Naive thymus-derived CD4-positive, alpha-beta T cell (primary cell): ENCODE data around the gene EIF2AK2. TPM values are rescaled to one million over a fixed set of nuclear protein-coding genes. Genes with fewer than 3 reads are reported as not detected.
A peak's percentile ranks its signal among the peaks of the same experiment; 100 is the strongest.

Experiments used
- ATAC-seq: fragments of 150-1000 bp; cut with Tn5 transposase; 2 replicates; pipeline ENCODE4 v1.10.0; 2021; ENCODE audit warnings: mild to moderate bottlenecking, moderate library complexity
- CTCF ChIA-PET: fragments of 350-600 bp; sonication (Branson Sonifier 250); formaldehyde crosslinking; loops from one replicate; lab custom pipeline; 2021; ENCODE audit warnings: antibody characterized with exemption; lab: Charles Lee
- POLR2A ChIA-PET: fragments of 350-600 bp; sonication (Branson Sonifier 250); formaldehyde crosslinking; loops from one replicate; lab custom pipeline; 2021; ENCODE audit warnings: antibody characterized with exemption, inconsistent platforms; lab: Charles Lee
- DNase-seq, 9 donors: peaks; one replicate each; pipeline versions ENCODE4 v3.0.0 to v3.0.0-alpha.2; 2020 to 2022; ENCODE audit warnings: mixed read lengths in 1 of 9
- H3K27ac ChIP-seq: one replicate; pipeline ENCODE4 v1.7.0; 2013; ENCODE audit warnings: mild to moderate bottlenecking, low read depth, low read length, moderate library complexity
- H3K27me3 ChIP-seq, 2 donors: one replicate each; pipeline ENCODE4 v1.7.0; 2013; ENCODE audit warnings: low read length in 2 of 2, mild to moderate bottlenecking in 2 of 2, moderate library complexity in 2 of 2; ENCODE audit not compliant: control insufficient read depth in 2 of 2, insufficient read depth in 2 of 2
- H3K36me3 ChIP-seq, 3 experiments: 1 replicate in 2 of 3; 2 replicates in 1 of 3; pipeline ENCODE4 v1.7.0; 2013; ENCODE audit warnings: low read length in 3 of 3, mild to moderate bottlenecking in 3 of 3, moderate library complexity in 1 of 3; ENCODE audit not compliant: insufficient read depth in 3 of 3, control insufficient read depth in 2 of 3
- H3K4me1 ChIP-seq, 2 donors: one replicate each; pipeline ENCODE4 v1.7.0; 2013; ENCODE audit warnings: low read length in 2 of 2, mild to moderate bottlenecking in 2 of 2, moderate library complexity in 1 of 2; ENCODE audit not compliant: control insufficient read depth in 2 of 2, insufficient read depth in 2 of 2
- H3K4me3 ChIP-seq: 2 replicates; pipeline ENCODE4 v1.7.0; 2013; ENCODE audit warnings: mild to moderate bottlenecking, low read length
- H3K9me3 ChIP-seq, 3 experiments: 1 replicate in 2 of 3; 2 replicates in 1 of 3; pipeline ENCODE4 v1.7.0; 2013; ENCODE audit warnings: low read length in 3 of 3; ENCODE audit not compliant: control insufficient read depth in 2 of 3
- H3K27ac Mint-ChIP-seq, 9 donors: one replicate each; pipeline ENCODE4 v1.8.0; 2020 to 2022; ENCODE audit warnings: mixed read lengths in 9 of 9, mild to moderate bottlenecking in 8 of 9, moderate library complexity in 5 of 9, inconsistent platforms in 2 of 9
- H3K27me3 Mint-ChIP-seq, 5 donors: one replicate each; pipeline ENCODE4 v1.8.0; 2021 to 2022; ENCODE audit warnings: mixed read lengths in 5 of 5, mild to moderate bottlenecking in 1 of 5
- H3K36me3 Mint-ChIP-seq, 5 donors: one replicate each; pipeline ENCODE4 v1.8.0; 2020 to 2022; ENCODE audit warnings: mixed read lengths in 5 of 5, mild to moderate bottlenecking in 3 of 5, inconsistent platforms in 1 of 5
- H3K4me1 Mint-ChIP-seq, 7 donors: one replicate each; pipeline ENCODE4 v1.8.0; 2020 to 2022; ENCODE audit warnings: mixed read lengths in 7 of 7, mild to moderate bottlenecking in 3 of 7, inconsistent platforms in 1 of 7
- H3K4me3 Mint-ChIP-seq, 10 donors: one replicate each; pipeline ENCODE4 v1.8.0; 2020 to 2022; ENCODE audit warnings: mild to moderate bottlenecking in 10 of 10, mixed read lengths in 10 of 10, moderate library complexity in 6 of 10, inconsistent platforms in 2 of 10
- H3K9me3 Mint-ChIP-seq, 11 donors: one replicate each; pipeline ENCODE4 v1.8.0; 2020 to 2022; ENCODE audit warnings: mixed read lengths in 11 of 11, mild to moderate bottlenecking in 4 of 11, inconsistent platforms in 1 of 11, moderate library complexity in 1 of 11
- intact Hi-C, 2 donors: fragments of 100-400 bp; cut with micrococcal nuclease; formaldehyde crosslinking; loops; one replicate each; pipeline ENCODE4 v1.15.1; 2023
- polyA plus RNA-seq, 2 donors: library from polyadenylated mRNA; unstranded; fragments of 300-500 nt; fragmentation: Illumina TruSeq; gene quantifications; one replicate each; pipeline ENCODE4 v1.2.3, GENCODE V29; 2021
- total RNA-seq, 6 experiments: library from RNA in 5 of 6; stranded (reverse) in 5 of 6; gene quantifications; 1 replicate in 5 of 6; 2 replicates in 1 of 6; pipeline ENCODE4 v1.2.3 and lab custom pipeline; 2021 to 2026

The EIF2AK2 gene
- total and polyA plus RNA-seq, 7 experiments from 2014 or later: 20.4 to 91.9 (median 23.5) TPM

DNA sequence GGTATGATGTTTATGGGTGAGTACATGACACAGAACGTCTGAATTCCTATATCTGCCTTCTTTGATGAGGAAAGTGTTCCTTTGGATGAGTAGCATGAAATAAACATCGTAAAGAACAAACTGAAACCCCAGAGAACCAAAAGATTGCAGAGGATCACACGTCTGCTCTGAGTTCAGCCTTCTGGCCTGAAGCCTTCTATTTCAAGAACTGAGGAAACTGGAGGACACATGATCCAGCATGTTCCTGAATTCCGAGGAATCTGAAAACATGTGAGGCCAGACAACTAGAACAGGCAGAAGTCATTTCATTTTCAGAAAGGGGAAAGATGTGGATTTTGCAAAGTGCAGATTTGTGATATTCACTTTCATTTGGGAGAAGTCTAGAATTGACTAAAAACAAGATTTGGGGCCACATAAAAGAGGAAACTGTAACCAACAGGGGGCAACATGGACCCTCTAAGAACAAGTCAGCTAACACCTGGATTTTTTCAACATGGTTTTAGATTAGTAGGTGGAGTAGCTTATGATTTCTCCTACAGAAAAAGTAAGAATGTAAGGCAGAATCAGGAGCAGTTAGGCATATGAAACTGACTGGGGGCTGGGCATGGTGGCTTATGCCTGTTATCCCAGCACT is 23.3 kb upstream of the EIF2AK2 start:
- DNase-seq: no peak
- ATAC-seq: no peak
- H3K9me3 ChIP-seq: no peaks in the 10 kb centered on the region
- Mint-ChIP-seq H3K4me1 (no peaks in the 10 kb centered on the region), H3K9me3 (no peaks in the 10 kb centered on the region), H3K4me3 (no peak overlapping the region), H3K27me3 (peaks cover 8 to 50% (median 13%) of the 10 kb centered on the region in 5 donors), H3K36me3 (no peaks in the 10 kb centered on the region), H3K27ac (no peak overlapping the region)
- no peak overlapping the region for H3K4me3 ChIP-seq
- POLR2A ChIA-PET: no interaction called here
- H3K27me3 ChIP-seq: no peaks in the 10 kb centered on the region
- intact Hi-C loops: no loop called here
- no peaks in the 10 kb centered on the region for H3K36me3 ChIP-seq
- H3K4me1 ChIP-seq: no peaks in the 10 kb centered on the region
- H3K27ac ChIP-seq: no peak overlapping the region
- CTCF ChIA-PET: interaction anchor here (0.6 kb wide), 1 partner anchor 11 kb away, joined by 3 read pairs; no protein-coding TSS in a partner anchor

DNA sequence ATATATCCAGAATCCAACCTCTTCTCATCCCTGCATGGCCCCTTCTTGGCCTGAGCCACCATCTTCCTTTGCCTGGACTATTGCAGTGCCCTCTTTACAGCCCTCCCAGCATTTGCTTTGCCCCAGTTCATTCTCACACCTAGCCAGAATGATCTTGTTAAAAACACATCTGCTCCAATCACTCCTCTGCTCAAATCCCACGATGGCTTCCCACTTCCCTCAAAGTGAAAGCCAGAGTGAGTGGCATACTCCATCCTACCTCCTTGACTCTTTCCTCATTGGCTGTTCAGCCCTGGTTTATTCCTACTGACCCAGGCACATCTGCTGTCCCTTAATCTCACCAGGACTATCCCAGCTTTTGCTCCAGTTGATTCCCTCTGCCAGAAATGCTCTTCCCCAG is 17.0 kb upstream of the EIF2AK2 start:
- no peaks in the 10 kb centered on the region for H3K36me3 Mint-ChIP-seq
- no peak overlapping the region for H3K4me3 Mint-ChIP-seq
- Histone ChIP-seq H3K9me3 (no peaks in the 10 kb centered on the region), H3K4me1 (no peaks in the 10 kb centered on the region), H3K36me3 (no peaks in the 10 kb centered on the region), H3K27ac (no peak overlapping the region), H3K4me3 (no peak overlapping the region), H3K27me3 (no peaks in the 10 kb centered on the region)
- no peak for ATAC-seq
- ChIA-PET POLR2A (no interaction called here), CTCF (no interaction called here)
- peaks cover 0 to 10% (median 0%) of the 10 kb centered on the region in 5 donors for H3K27me3 Mint-ChIP-seq
- DNase-seq: no peak
- peak overlapping the region in 1 of 9 donors; percentile 10 for H3K27ac Mint-ChIP-seq
- no peaks in the 10 kb centered on the region for H3K9me3 Mint-ChIP-seq
- H3K4me1 Mint-ChIP-seq: no peaks in the 10 kb centered on the region
- intact Hi-C loops: no loop called here

DNA sequence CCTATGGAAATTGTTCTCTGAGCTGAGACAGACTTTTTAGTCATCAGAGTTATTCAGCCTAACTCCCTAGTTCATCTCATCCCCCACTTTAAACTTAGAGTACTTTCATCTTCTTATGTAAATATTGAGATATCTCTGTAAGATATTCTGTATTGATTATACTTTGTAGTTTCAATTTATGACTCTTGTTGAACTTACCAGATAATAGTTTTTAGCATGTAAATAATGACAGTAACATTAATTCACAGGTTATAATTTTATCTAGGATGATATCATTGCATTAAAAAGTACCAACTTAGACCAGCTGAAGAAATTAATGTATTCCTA is 14.8 kb upstream of the EIF2AK2 start:
- Mint-ChIP-seq H3K4me3 (no peak overlapping the region), H3K27me3 (peaks cover 0 to 2% (median 0%) of the 10 kb centered on the region in 5 donors), H3K36me3 (no peaks in the 10 kb centered on the region), H3K27ac (no peak overlapping the region), H3K9me3 (peaks cover 0 to 2% (median 0%) of the 10 kb centered on the region in 11 donors), H3K4me1 (no peaks in the 10 kb centered on the region)
- ATAC-seq (no peak), DNase-seq (no peak)
- H3K27ac ChIP-seq: no peak overlapping the region
- H3K4me3 ChIP-seq: no peak overlapping the region
- intact Hi-C loops: no loop called here
- no peaks in the 10 kb centered on the region for H3K27me3 ChIP-seq
- ChIA-PET CTCF (interaction anchor here (1.1 kb wide), 1 partner anchor 67 kb away, joined by 4 read pairs; no protein-coding TSS in a partner anchor), POLR2A (no interaction called here)
- no peaks in the 10 kb centered on the region for H3K9me3 ChIP-seq
- H3K36me3 ChIP-seq: no peaks in the 10 kb centered on the region
- H3K4me1 ChIP-seq: no peaks in the 10 kb centered on the region

DNA sequence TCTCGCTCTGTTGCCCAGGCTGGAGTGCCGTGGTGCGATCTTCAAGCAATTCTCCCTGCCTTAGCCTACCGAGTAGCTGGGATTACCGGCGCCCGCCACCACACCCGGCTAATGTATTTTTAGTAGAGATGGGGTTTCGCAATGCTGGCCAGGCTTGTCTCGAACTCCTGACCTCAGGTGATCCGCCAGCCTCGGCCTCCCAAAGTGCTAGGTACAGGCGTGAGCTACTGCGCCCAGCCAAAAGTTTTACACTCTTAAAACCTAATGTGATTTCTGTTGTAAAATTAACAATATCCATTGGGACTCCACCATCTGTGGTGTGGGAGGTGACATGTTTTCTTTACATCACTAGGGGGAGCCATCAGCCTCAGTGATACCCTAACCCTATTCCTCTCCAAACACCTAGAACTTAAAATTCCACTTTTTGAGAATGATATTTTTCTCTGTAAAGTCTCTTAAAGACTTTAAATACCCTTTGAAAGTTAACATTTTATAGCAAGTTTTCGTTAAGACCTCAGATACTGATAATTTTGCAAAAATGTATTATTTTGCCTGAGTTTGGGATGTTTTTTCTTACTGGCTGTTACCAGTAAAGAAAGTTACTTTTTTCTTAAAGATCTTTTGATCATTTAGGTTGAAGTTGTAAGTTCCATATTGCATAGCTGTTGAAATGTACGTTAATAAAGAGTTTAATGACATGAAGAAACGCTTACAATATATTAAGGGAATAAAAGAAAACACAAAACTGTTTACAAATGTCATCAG is 11.6 kb upstream of the EIF2AK2 start:
- no peak overlapping the region for H3K4me3 Mint-ChIP-seq
- peaks cover 4 to 6% (median 5%) of the 10 kb centered on the region in 5 donors for H3K36me3 Mint-ChIP-seq
- no peaks in the 10 kb centered on the region for H3K36me3 ChIP-seq
- no peak overlapping the region for H3K4me3 ChIP-seq
- CTCF ChIA-PET: interaction anchor here (0.5 to 1.4 kb wide), 11 partner anchors 11 to 709 kb away, joined by 3 to 6 read pairs (median 3); no protein-coding TSS in a partner anchor
- H3K27ac Mint-ChIP-seq: peak overlapping the region in 1 of 9 donors; percentile 32
- intact Hi-C loops: loop anchor here (1.0 to 10.0 kb wide), 6 partner anchors 62 to 946 kb away; partner anchors contain the start of genes CEBPZ (in 2 of the 2) and NDUFAF7 (in 2 of the 2)
- no peaks in the 10 kb centered on the region for H3K27me3 ChIP-seq
- DNase-seq: peak in 6 of 9 donors; percentile 14 to 52 (median 40)
- H3K27me3 Mint-ChIP-seq: peaks cover 0 to 3% (median 0%) of the 10 kb centered on the region in 5 donors
- no peak overlapping the region for H3K27ac ChIP-seq
- POLR2A ChIA-PET: no interaction called here
- H3K4me1 Mint-ChIP-seq: no peaks in the 10 kb centered on the region
- peaks cover 4 to 24% (median 13%) of the 10 kb centered on the region in 11 donors for H3K9me3 Mint-ChIP-seq
- no peaks in the 10 kb centered on the region for H3K4me1 ChIP-seq
- H3K9me3 ChIP-seq: peaks cover 0 to 7% (median 0%) of the 10 kb centered on the region in 3 experiments
- ATAC-seq: peak; percentile 80

DNA sequence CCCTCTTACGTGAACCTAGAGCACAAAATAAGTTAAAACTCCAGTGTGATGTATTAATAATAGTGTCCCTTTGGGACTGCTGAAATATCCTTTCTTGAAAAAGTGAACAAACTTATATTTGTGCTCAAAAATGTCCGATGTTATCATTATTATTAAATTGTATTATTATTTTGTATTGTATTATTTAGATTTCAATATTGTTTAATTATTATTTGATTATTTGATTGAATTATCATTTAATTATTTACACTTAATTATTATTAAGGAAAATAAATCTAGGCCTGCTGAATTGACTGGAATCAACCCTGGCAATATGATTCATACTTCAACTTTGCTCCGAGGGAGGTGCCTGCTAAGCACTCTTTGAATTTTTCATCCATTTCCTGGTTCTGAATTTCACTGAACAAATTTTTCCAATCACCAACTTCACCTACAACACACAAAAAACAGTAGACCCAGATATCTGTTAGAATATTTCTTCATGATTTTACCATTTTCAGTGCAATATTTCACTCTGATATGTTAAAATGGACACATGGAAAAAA is 10.9 kb upstream of the EIF2AK2 start:
- H3K27ac ChIP-seq: no peak overlapping the region
- peaks cover 0 to 7% (median 0%) of the 10 kb centered on the region in 3 experiments for H3K9me3 ChIP-seq
- H3K4me3 ChIP-seq: no peak overlapping the region
- ChIA-PET POLR2A (no interaction called here), CTCF (interaction anchor here (0.6 to 1.2 kb wide), 3 partner anchors 10 to 710 kb away, joined by 3 read pairs; no protein-coding TSS in a partner anchor)
- no peaks in the 10 kb centered on the region for H3K4me1 Mint-ChIP-seq
- no peaks in the 10 kb centered on the region for H3K36me3 ChIP-seq
- H3K9me3 Mint-ChIP-seq: peaks cover 4 to 24% (median 13%) of the 10 kb centered on the region in 11 donors
- peaks cover 4 to 6% (median 5%) of the 10 kb centered on the region in 5 donors for H3K36me3 Mint-ChIP-seq
- ATAC-seq (no peak), DNase-seq (no peak)
- H3K4me3 Mint-ChIP-seq: no peak overlapping the region
- peaks cover 0 to 3% (median 0%) of the 10 kb centered on the region in 5 donors for H3K27me3 Mint-ChIP-seq
- no peaks in the 10 kb centered on the region for H3K4me1 ChIP-seq
- no peaks in the 10 kb centered on the region for H3K27me3 ChIP-seq
- intact Hi-C loops: loop anchor here (1.0 to 10.0 kb wide), 6 partner anchors 63 to 947 kb away; partner anchors contain the start of genes CEBPZ (in 2 of the 2) and NDUFAF7 (in 2 of the 2)
- H3K27ac Mint-ChIP-seq: no peak overlapping the region

DNA sequence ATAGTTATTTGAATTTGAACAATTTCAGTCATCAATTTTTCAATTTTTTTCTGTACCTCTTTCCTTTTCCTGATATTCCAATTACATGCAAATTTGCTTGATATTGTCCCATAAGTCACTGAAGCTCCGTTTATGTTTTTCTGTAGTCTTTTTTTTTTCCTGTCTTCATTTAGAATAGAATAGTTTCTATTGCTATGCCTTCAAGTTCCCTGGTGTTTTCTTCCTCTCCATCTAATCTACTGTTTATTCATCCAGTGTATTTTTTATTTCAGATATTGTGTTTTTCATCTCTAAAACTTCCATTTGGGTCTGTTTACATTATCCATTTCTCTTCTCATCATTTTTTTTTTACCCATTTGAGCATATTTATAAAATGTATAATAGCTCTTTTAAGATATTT is 8.0 kb upstream of the EIF2AK2 start:
- H3K9me3 Mint-ChIP-seq: peaks cover 4 to 24% (median 13%) of the 10 kb centered on the region in 11 donors
- H3K4me3 Mint-ChIP-seq: no peak overlapping the region
- intact Hi-C loops: loop anchor here (5.0 to 10.0 kb wide), 3 partner anchors 228 to 950 kb away; no protein-coding TSS in a partner anchor

More for the DNA sequence above, 8.0 kb upstream of the EIF2AK2 start:
- no peaks in the 10 kb centered on the region for H3K27me3 ChIP-seq
- H3K36me3 ChIP-seq: no peaks in the 10 kb centered on the region
- Mint-ChIP-seq H3K4me1 (no peaks in the 10 kb centered on the region), H3K27me3 (peaks cover 0 to 7% (median 0%) of the 10 kb centered on the region in 5 donors), H3K36me3 (peaks cover 4 to 6% (median 5%) of the 10 kb centered on the region in 5 donors), H3K27ac (peak overlapping the region in 1 of 9 donors; percentile 63)
- H3K4me3 ChIP-seq: no peak overlapping the region
- H3K4me1 ChIP-seq: no peaks in the 10 kb centered on the region
- ChIA-PET POLR2A (no interaction called here), CTCF (interaction anchor here (0.8 kb wide), 1 partner anchor 14 kb away, joined by 6 read pairs; no protein-coding TSS in a partner anchor)
- no peak for DNase-seq
- H3K9me3 ChIP-seq: peaks cover 0 to 7% (median 0%) of the 10 kb centered on the region in 3 experiments
- H3K27ac ChIP-seq: no peak overlapping the region
- no peak for ATAC-seq
